ENCODE data around the gene RRAD.

- TF ChIP-seq CTCF (IDR thresholded peaks at IDR 0.05; ENCODE audit: low read depth, low read length, poor library complexity, severe bottlenecking) = no peak
- no peak for TF ChIP-seq EZH2phosphoT487 (IDR thresholded peaks at IDR 0.05; ENCODE audit: borderline replicate concordance, low read length)
Measured at GRCh38 chr16:66902648-66903543, 22.4 kb downstream of the RRAD start.

All from DOHH2 (cell line).